Thyroid gland (tissue), 4 donors: Measurements from ENCODE around the gene PAGE3.

Experiments
- CTCF ChIP-seq, 6 experiments: fragments of 200-600 bp in 3 of 6; fragments of 450-650 bp in 3 of 6; sonication (generic) in 3 of 6; IDR thresholded peaks; one replicate each; pipeline ENCODE4 v1.5.1; 2016 to 2019; ENCODE audit warnings: antibody characterized with exemption in 6 of 6, mild to moderate bottlenecking in 2 of 6, inconsistent platforms in 1 of 6, moderate library complexity in 1 of 6
- POLR2A ChIP-seq, 2 donors: fragments of 450-650 bp; IDR thresholded peaks; one replicate each; pipeline ENCODE4 v1.6.1; 2017; ENCODE audit warnings: antibody characterized with exemption in 2 of 2, mild to moderate bottlenecking in 2 of 2, moderate library complexity in 1 of 2

- no peak for TF ChIP-seq CTCF (IDR thresholded peaks at IDR 0.05)
- TF ChIP-seq POLR2A (IDR thresholded peaks at IDR 0.05), result no peak
These were observed 47.9 kb upstream of the PAGE3 start for GRCh38 chrX:55312655-55313054.
